Psoas muscle (tissue), 8 donors: ENCODE results near the gene ZNF416. TPM values are rescaled to one million over a fixed set of nuclear protein-coding genes. Genes with fewer than 3 reads are reported as not detected.
A peak's percentile ranks its signal among the peaks of the same experiment; 100 is the strongest.

Experiments used
- ATAC-seq, 4 donors: fragments of 200-7000 bp; cut with Tn5 transposase; one replicate each; pipeline ENCODE4 v1.9.1; 2020; ENCODE audit warnings: moderate library complexity in 3 of 4, mild to moderate bottlenecking in 2 of 4
- DNase-seq, 2 donors: peaks; one replicate each; pipeline ENCODE4 v3.0.0-alpha.2; 2020
- H3K27ac ChIP-seq: fragments of 200-600 bp; one replicate; pipeline ENCODE4 v1.8.0; 2022
- H3K27me3 ChIP-seq, 3 donors: fragments of 200-600 bp in 1 of 3; one replicate each; pipeline versions ENCODE4 v1.6.1 to v1.8.0; 2013 to 2022; ENCODE audit warnings: low read length in 2 of 3, mild to moderate bottlenecking in 2 of 3, moderate library complexity in 1 of 3; ENCODE audit not compliant: insufficient read depth in 3 of 3
- H3K36me3 ChIP-seq, 2 donors: fragments of 200-600 bp in 1 of 2; one replicate each; pipeline versions ENCODE4 v1.6.1 to v1.8.0; 2013 to 2022; ENCODE audit warnings: low read depth in 1 of 2, mild to moderate bottlenecking in 1 of 2, moderate library complexity in 1 of 2; ENCODE audit not compliant: insufficient read depth in 1 of 2
- H3K4me1 ChIP-seq: fragments of 200-600 bp; one replicate; pipeline ENCODE4 v1.8.0; 2022
- H3K4me3 ChIP-seq: fragments of 200-600 bp; one replicate; pipeline ENCODE4 v1.8.0; 2022; ENCODE audit warnings: mild to moderate bottlenecking
- H3K9me3 ChIP-seq: fragments of 200-600 bp; one replicate; pipeline ENCODE4 v1.8.0; 2022
- WGBS, 3 donors: extraction: QIAGEN DNeasy Blood & Tissue Kit; methylation state at CpG; one replicate each; pipeline versions ENCODE4 v1.1.6 to v1.1.7; 2013; 5-methylcytosine and 5-hydroxymethylcytosine counted together
- intact Hi-C, 2 donors: fragments of 100-400 bp; cut with DNase I; formaldehyde crosslinking; loops; one replicate each; pipeline versions ENCODE4 v1.11.0 to v1.14.2; 2022
- polyA plus RNA-seq, 3 donors: library from polyadenylated mRNA; stranded (reverse); fragments of 200-250 nt; gene quantifications; one replicate each; pipeline ENCODE4 v1.2.3, GENCODE V29; 2013
- total RNA-seq, 4 donors: library from RNA; stranded (reverse); fragmentation: NEBNext Ultra II Directional in 2 of 4; extraction: Animal tissue kit (Norgen Biotek cat#: 25700) in 2 of 4; gene quantifications; one replicate each; pipeline versions ENCODE4 v1.2.1 to v1.2.4, GENCODE V29; 2021 to 2023
- TF ChIP-seq, protein P1 (sequence below): fragments of 200-600 bp; IDR thresholded peaks from one replicate; pipeline ENCODE4 v1.8.0; 2022; ENCODE audit warnings: antibody characterized with exemption
- donor health status: healthy with polysubstance abuse.
- donor health status: DM: no; HTN: no; CAD: no; lungs with moderate emphysema.
- donor health status: Bipolar disorder and iron deficiency.
- donor health status: healthy.
- donor health status: DM: yes; HTN: yes; CAD: no.
- donor health status: DM: no; HTN: no; CAD: no.
- donor health status: DM: no; HTN: no; CAD: no.
- donor health status: DM: yes; HTN: yes; CAD: no.

ZNF416 gene
- total and polyA plus RNA-seq, 7 donors, result 1.9 to 4.0 (median 2.3) TPM

DNA sequence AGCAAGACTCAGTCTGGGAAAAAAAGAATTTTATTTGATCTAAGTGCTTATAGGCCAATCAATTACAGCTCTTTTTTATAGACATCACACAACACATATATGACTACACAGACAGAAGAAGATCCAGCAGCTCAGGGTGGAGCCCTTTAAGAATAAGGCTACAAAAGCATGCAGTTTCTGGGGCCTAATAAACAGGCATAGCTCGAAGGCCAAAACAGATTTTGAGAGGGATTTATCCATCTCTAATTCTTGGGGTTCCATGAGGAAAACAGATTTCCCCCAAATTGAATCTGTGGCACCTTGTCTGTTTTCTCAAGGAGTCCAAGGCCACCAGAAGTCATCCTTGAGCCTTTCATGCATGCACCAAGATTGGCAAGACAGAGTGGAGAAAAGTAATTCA, 15.2 kb downstream of the ZNF416 start:
- WGBS, 3 donors, result 39 to 50% (median 42%) methylated on average over 1 of the region's 1 CpG
- Histone ChIP-seq H3K9me3 (peaks cover 63% of the 10 kb centered on the region), H3K4me3 (no peak overlapping the region), H3K36me3 (no peaks in the 10 kb centered on the region), H3K27ac (no peak overlapping the region), H3K4me1 (peaks cover 2% of the 10 kb centered on the region), H3K27me3 (peaks cover 0 to 2% (median 0%) of the 10 kb centered on the region in 3 donors)
- TF ChIP-seq, protein P1, sequence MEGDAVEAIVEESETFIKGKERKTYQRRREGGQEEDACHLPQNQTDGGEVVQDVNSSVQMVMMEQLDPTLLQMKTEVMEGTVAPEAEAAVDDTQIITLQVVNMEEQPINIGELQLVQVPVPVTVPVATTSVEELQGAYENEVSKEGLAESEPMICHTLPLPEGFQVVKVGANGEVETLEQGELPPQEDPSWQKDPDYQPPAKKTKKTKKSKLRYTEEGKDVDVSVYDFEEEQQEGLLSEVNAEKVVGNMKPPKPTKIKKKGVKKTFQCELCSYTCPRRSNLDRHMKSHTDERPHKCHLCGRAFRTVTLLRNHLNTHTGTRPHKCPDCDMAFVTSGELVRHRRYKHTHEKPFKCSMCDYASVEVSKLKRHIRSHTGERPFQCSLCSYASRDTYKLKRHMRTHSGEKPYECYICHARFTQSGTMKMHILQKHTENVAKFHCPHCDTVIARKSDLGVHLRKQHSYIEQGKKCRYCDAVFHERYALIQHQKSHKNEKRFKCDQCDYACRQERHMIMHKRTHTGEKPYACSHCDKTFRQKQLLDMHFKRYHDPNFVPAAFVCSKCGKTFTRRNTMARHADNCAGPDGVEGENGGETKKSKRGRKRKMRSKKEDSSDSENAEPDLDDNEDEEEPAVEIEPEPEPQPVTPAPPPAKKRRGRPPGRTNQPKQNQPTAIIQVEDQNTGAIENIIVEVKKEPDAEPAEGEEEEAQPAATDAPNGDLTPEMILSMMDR, result no peak
- no peak for DNase-seq
- intact Hi-C loops, result loop anchor here in 1 of 2 donors (1.0 kb wide), 1 partner anchor 10 kb away; no protein-coding TSS in a partner anchor
- no peak for ATAC-seq

DNA sequence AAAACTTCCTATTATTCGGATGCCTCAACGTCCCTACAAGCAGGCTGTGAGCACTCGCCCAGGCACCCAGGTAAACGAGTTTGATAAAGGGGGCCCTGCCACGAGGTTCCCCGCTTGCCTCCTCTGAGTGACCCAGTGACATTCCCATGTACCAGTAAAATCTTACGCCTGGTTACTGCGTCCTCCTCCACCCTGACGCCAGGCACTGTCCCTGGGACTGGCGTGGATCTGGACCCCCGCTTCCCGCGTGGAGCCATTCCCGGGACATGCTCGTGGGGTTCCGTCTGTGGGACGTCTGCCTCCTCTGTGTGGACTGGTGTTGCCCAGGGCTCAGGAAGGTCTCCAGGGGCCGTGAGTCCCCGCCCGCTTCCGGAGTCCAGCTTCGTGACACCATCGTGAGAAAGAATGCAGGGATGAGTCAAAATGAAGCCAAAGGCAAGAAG, 18.6 kb downstream of the ZNF416 start:
- intact Hi-C loops, result loop anchor here in 1 of 2 donors (2.0 kb wide), 1 partner anchor 19 kb away; the partner anchor contains the start of gene ZNF416
- TF ChIP-seq, protein P1, result no peak
- Histone ChIP-seq H3K4me1 (peaks cover 11% of the 10 kb centered on the region), H3K27ac (peak overlapping the region; percentile 68), H3K36me3 (peaks cover 6 to 12% of the 10 kb centered on the region in 2 donors), H3K27me3 (no peaks in the 10 kb centered on the region), H3K9me3 (peaks cover 31% of the 10 kb centered on the region), H3K4me3 (peak overlapping the region; percentile 96)
- ATAC-seq (peak in 3 of 4 donors; percentile 20 to 57 (median 48)), DNase-seq (peak; percentile 46 to 60)
- WGBS, 3 donors, result 16 to 23% (median 20%) methylated on average over 23 of the region's 23 CpGs

DNA sequence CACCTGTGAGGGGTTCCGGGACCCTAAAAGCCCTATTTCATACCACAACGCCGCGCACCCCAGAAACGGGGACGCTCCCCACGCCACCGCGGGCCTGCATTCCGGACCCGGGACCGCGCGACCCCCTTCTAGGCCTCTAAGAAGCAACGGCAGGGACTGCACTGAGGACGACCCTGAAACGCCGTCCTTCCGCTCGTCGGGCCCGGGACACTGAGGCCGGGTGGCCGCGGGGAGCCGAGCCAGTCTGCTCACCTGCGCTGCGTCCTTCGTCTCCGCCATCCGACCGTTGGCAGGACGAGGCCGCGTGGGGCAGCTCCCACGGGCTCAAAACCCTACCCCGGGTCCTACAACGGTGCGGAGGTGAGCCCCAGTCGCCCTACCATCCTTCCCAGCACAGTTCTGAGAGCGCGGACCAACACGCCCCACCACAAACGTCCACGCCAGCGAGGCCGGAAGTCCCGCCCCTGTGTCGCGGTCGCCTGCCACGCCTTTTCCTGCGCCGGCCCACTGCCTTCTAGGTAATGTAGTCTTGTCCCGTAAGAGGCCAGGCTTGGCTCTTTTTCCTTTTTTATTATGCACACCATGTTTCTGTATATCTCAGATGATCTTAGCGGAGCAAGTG, 19.2 kb downstream of the ZNF416 start, which contains the start of gene ZNF550:
ZNF550 (minus strand) TSS at position 460 of the 622 bp plus-strand sequence; CDS start at position 279, 181 bp downstream.
- TF ChIP-seq, protein P1, result no peak
- 0% methylated on average over 56 of the region's 56 CpGs for WGBS, 3 donors
- H3K4me3 ChIP-seq, result peak within 1 kb of the TSS; percentile 96
- peaks cover 26% of the 10 kb centered on the region for H3K9me3 ChIP-seq
- peak; percentile 91 to 95 for DNase-seq
- peak within 1 kb of the TSS; percentile 68 for H3K27ac ChIP-seq
- peaks cover 6 to 17% of the 10 kb centered on the region in 2 donors for H3K36me3 ChIP-seq
- H3K4me1 ChIP-seq, result peaks cover 11% of the 10 kb centered on the region
- intact Hi-C loops, result loop anchor here in 1 of 2 donors (2.0 kb wide), 1 partner anchor 19 kb away; the partner anchor contains the start of gene ZNF416
- no peaks in the 10 kb centered on the region for H3K27me3 ChIP-seq
- ATAC-seq, result peak; percentile 99 to 100 (median 100)

DNA sequence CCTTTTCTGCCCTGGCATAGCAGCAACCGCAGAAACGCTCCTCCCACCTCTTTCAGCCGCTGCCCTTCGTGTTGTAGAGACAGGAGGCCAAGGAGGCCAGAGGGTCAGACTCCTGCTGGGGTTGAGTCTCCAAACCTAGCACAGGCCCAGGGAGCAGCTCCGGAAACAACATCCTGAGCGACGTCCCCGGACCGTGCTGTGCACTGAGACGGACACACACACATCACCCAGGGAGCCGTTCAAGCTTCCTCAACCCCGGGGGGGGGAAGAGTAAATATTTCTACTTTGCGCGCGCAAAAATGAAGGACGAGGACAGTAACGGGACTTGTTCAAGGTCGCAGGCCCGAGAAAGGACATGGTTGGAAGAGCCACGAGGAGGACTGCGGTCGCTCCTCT, 19.7 kb downstream of the ZNF416 start:
- H3K36me3 ChIP-seq, result peaks cover 6 to 22% of the 10 kb centered on the region in 2 donors
- TF ChIP-seq, protein P1, result no peak
- ATAC-seq (peak; percentile 31 to 38 (median 33)), DNase-seq (no peak)
- peak overlapping the region; percentile 96 for H3K4me3 ChIP-seq
- intact Hi-C loops, result no loop called here
- H3K27ac ChIP-seq, result peak overlapping the region; percentile 68
- 0 to 1% (median 0%) methylated on average over 22 of the region's 22 CpGs for WGBS, 3 donors
- no peaks in the 10 kb centered on the region for H3K27me3 ChIP-seq
- H3K9me3 ChIP-seq, result peaks cover 21% of the 10 kb centered on the region
- H3K4me1 ChIP-seq, result peaks cover 11% of the 10 kb centered on the region
